ENCODE measurements around the gene LCE5A.
"Not testable (repeated sequence)": the region's sequence is repeated elsewhere in the genome, so short reads cannot be mapped to it uniquely, and the experiment has no call there.

Gene LCE5A

DNA sequence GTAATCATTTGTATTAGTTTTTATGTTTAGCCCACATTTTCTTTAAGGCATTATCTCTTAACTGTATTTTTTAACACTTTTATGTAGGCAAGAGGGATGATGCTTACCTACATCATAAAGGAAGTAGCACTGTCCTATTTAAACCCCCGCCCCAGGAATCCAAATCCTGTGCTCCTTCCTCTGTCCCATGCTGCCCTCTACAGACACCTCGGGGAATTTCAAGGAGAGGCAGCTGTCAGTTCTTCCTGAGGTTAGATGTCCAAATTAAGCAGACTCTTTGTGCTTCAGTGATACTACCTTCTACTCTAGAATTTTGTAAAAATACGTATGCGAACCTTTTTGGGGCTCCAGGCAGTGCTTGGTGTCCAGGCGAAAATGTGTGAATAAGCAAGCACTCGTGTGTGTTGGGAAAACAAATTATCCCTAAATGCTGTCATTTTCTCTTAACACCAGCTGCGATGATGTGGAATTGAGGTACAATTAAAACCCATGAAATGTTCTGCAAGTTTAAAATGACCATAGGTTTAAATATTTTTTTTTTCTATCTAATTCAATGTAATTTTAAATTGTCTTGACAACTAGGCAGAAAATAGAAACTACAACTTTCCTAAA, 22.8 kb downstream of the LCE5A start:
- Histone ChIP-seq H3K27me3 (ENCODE audit: insufficient read depth, low read depth, severe bottlenecking) (peaks cover 93% of the 10 kb centered on the region), H3K9me3 (ENCODE audit: severe bottlenecking) (peaks cover 9% of the 10 kb centered on the region), H3K4me3 (ENCODE audit: low read depth, low read length) (no peak overlapping the region), H3K36me3 (no peaks in the 10 kb centered on the region), H3K27ac (no peak overlapping the region)
- peak; percentile 83 for DNase-seq
- peak; percentile 92 for TF ChIP-seq CTCF (IDR thresholded peaks at IDR 0.05; ENCODE audit: low read depth, low read length)

DNA sequence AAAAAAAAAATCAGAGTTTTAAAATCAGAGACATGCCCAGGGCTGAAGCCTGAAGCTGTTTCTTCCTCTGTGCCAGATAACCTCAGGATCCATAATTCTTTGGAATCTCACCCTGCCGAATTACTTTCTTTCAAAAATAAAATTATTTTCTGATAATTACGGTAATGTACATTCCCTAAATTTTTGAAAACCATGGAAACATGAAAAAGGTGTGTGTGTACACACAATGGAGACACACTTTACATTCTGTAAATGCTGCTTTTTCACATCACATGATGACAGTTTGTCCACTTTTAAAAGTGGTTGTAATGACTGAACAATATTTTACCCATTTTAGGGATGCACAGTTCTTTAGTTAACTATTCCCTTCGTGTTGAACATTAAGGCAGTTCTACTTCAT, 25.2 kb downstream of the LCE5A start:
- H3K9me3 ChIP-seq (ENCODE audit: severe bottlenecking), result peaks cover 9% of the 10 kb centered on the region
- no peaks in the 10 kb centered on the region for H3K36me3 ChIP-seq
- no peak overlapping the region for H3K4me3 ChIP-seq (ENCODE audit: low read depth, low read length)
- H3K27ac ChIP-seq, result no peak overlapping the region
- H3K27me3 ChIP-seq (ENCODE audit: insufficient read depth, low read depth, severe bottlenecking), result peaks cover 94% of the 10 kb centered on the region
- no peak for TF ChIP-seq CTCF (IDR thresholded peaks at IDR 0.05; ENCODE audit: low read depth, low read length)
- no peak for DNase-seq

DNA sequence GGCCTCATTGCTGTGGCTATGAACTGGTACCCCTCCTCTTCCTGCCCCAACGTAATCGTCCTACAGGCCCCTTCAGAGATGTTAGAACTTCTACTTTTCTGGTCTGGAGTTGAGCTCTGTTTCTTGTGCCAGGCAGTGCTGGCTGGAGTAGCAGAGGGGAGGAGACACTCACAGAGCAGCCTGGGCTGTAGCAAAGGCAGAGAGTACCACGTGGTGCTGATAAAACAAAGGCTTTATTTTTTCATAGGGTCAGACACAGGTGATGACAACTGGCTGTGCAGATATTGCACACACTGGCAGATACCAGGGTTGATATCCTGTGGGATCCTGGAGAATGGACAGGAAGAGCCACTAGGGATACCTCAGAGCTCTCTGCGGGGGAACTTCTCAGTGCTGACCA, 26.9 kb downstream of the LCE5A start:
- no peak for DNase-seq
- no peaks in the 10 kb centered on the region for H3K36me3 ChIP-seq
- H3K9me3 ChIP-seq (ENCODE audit: severe bottlenecking), result no peaks in the 10 kb centered on the region
- no peak overlapping the region for H3K4me3 ChIP-seq (ENCODE audit: low read depth, low read length)
- H3K27ac ChIP-seq, result no peak overlapping the region
- peaks cover 97% of the 10 kb centered on the region for H3K27me3 ChIP-seq (ENCODE audit: insufficient read depth, low read depth, severe bottlenecking)
- no peak for TF ChIP-seq CTCF (IDR thresholded peaks at IDR 0.05; ENCODE audit: low read depth, low read length)

DNA sequence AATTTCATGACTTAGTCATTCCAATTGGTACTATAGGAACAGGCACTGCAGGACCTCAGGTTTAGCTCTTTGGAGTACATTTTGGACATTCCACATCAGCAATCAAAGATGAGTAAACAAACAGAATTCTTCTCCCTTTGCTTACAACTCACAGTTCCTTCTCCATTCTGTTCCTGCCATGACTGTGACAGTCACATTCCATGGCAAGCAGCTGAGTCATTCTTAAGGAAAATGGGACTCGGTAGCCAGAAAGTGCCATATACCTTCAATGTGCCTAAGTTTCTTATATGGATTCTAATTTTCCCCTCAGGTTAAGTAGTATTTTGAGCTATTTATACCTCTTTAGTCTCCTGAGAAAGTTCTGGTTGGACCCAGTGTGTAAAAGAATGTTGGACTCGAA, 29.3 kb downstream of the LCE5A start:
- no peak for TF ChIP-seq CTCF (IDR thresholded peaks at IDR 0.05; ENCODE audit: low read depth, low read length)
- Histone ChIP-seq H3K9me3 (ENCODE audit: severe bottlenecking) (no peaks in the 10 kb centered on the region), H3K27me3 (ENCODE audit: insufficient read depth, low read depth, severe bottlenecking) (peaks cover 95% of the 10 kb centered on the region), H3K27ac (no peak overlapping the region), H3K36me3 (no peaks in the 10 kb centered on the region), H3K4me3 (ENCODE audit: low read depth, low read length) (no peak overlapping the region)
- no peak for DNase-seq

- DNase-seq, result peak; percentile 34
- TF ChIP-seq CTCF (IDR thresholded peaks at IDR 0.05; ENCODE audit: low read depth, low read length), result peak; percentile 73
- Histone ChIP-seq H3K4me3 (ENCODE audit: low read depth, low read length) (no peak overlapping the region), H3K36me3 (no peaks in the 10 kb centered on the region), H3K27me3 (ENCODE audit: insufficient read depth, low read depth, severe bottlenecking) (peaks cover 77% of the 10 kb centered on the region), H3K9me3 (ENCODE audit: severe bottlenecking) (peaks cover 4% of the 10 kb centered on the region), H3K27ac (no peak overlapping the region)
Observed at GRCh38 chr1:152543820-152544219, 33.2 kb downstream of the LCE5A start.

DNA sequence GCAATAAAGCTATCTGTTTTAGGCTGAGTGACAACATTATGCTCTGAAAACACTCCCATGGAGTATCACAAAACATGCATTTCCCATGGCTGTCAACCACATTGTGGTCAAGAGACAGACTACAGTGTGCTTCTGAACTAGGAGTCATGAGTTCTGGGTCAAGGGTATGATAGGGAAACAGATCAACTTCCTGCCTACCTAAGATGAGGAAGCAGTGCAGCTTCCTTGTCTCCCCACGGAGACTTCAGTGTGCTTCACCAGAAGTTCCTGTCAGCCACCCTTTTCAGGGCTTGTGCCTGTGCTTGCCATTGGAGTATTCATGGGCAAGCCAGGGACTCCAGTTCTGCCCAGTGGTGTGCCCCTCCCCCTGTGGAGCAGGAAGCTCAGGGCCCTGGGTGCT, 36.1 kb downstream of the LCE5A start:
- no peaks in the 10 kb centered on the region for H3K36me3 ChIP-seq
- no peak for TF ChIP-seq CTCF (IDR thresholded peaks at IDR 0.05; ENCODE audit: low read depth, low read length)
- H3K9me3 ChIP-seq (ENCODE audit: severe bottlenecking), result peaks cover 4% of the 10 kb centered on the region
- no peak overlapping the region for H3K4me3 ChIP-seq (ENCODE audit: low read depth, low read length)
- DNase-seq, result no peak
- H3K27ac ChIP-seq, result no peak overlapping the region
- H3K27me3 ChIP-seq (ENCODE audit: insufficient read depth, low read depth, severe bottlenecking), result peaks cover 58% of the 10 kb centered on the region

GRCh38 chr1:152548358-152548757, 37.8 kb downstream of the LCE5A start:
- H3K27ac ChIP-seq; H3K4me3 ChIP-seq (ENCODE audit: low read depth, low read length); H3K9me3 ChIP-seq (ENCODE audit: severe bottlenecking); H3K36me3 ChIP-seq; DNase-seq: not testable (repeated sequence)
- H3K27me3 ChIP-seq (ENCODE audit: insufficient read depth, low read depth, severe bottlenecking), result peaks cover 55% of the 10 kb centered on the region
